ENCODE measurements around the gene PGM3.

PGM3 gene

DNA sequence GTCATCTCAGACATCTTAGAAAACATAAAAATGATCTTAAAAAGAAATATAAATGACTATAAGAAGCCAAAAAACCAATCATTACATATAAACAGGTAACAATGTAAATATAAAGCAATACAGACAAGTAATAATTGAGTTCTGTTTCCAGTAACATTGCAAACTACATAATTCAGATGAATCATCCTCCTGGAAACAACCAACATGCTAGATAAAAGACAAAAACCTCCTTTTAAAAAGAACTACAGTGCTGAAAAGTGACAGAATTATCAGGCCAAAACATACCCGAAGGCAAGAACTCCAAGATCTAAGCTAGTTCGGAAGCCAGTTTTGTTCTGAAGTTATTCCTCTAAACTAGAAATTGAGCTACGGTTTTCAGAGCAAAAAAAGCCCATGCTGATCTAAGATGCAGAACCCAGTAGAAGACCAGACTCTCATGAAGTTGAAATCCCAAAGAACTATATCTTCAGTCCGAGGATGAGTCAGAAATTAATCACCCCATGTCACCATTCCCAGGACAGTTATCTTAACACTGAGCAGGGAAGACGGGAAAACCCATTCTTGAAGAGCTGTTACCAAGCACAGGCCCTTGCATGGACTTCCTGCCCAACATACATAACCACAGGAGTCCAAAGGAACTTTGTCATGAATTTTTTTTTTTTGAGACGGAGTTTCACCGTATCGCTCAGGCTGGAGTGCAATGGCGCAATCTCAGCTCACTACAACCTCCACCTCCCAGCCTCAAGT, 9.8 kb downstream of the PGM3 start:
- peak in 1 of 51 donors; percentile 8 for DNase-seq

DNA sequence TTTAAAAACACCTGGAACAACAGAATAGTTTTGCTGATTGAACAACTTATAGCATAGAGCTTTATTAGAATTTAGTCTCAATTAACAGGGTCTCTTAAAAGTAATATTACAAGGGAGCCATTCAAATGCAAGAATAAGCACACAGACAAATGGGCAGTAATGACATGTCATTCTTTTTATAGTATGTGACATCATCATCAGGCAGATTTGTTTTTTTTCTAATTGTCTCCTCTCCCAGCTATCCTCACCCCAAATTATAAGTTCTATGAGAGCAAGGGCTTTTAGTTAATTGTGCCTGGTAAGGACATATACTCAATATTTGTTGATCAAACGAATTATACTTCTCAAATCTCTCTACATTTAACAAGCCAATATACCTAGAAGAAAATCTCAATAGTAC, 11.0 kb downstream of the PGM3 start:
- no peak for DNase-seq

DNA sequence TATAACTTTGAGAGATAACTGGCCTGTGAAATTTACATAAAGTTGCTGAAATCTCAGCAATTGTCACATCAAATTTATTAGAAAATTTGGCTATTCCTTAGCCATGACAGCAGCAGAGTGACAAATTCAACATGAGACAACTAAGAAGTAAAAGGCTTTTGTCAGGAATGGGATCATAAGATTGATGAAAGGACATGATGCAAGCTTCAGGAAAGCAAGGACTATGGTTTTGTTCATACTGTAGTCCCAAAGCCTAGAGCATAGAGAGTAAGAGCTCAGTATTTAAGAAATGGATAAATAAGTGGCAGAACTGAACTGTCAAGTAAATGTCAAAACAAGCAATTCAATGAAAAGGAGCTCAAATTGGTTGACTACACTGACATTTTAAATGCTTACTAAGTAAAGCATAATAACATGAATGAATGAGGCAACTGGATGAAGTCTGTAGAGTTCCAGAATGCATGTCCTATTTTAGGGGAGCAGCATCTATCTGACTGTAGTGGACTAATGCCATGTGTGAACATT, 12.6 kb downstream of the PGM3 start:
- no peak for DNase-seq

DNA sequence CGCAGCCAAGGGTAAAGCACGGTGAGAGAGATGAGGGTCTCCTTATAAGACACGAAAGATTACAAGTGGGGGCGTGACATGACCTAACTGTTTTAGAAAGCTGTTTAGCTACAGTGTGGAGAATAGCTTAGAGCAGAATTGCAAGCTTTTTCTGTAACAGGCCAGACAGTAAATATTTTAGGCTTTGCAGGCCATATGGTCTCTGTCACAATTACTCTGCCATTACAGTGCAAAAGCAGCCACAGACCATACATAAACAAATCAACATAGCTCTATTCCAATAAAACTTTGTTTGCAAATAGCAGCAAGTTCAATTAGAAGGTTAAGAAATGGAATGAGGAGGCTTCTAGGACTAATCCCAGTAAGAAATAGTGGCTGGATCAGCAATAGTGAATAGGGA, 16.8 kb downstream of the PGM3 start:
- DNase-seq: no peak

DNA sequence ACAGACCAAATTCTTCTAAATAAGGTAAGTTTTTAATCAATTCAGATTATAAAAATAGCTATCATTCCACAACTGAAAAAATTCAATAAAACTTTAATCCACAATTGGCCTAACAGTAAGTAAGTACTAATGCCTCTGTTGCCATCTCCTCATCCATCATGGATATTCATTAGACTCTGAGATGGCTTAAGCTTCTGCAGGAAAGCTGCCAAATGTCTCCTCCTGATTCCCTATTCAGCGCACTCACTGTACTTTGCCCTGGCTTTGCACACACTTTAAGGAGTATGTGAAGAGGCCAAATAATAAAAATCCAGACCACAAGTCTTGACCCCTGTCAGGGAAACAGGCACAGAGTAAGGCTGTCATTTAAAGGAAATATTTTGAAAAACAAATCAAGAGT, 23.6 kb downstream of the PGM3 start:
- peak in 1 of 51 donors; percentile 16 for DNase-seq

DNA sequence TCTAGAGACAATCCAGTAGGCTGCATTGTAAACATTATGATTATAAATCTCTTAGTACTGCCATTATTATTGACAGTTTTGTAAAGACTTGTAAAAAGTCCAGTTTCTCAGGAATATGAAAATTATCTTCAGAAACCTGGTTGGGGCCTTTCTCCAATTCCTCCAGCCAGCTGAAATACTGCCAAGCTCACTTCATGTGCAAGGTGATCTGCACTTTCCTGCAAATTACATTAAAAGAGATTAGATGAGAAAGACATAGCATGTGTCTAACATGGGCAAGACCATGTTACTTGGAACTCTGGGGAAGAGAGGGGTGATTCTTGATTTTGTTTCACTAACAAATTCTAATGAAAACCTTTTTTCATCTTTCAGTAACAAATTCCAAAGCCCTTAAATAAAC, 24.0 kb downstream of the PGM3 start:
- no peak for DNase-seq

DNA sequence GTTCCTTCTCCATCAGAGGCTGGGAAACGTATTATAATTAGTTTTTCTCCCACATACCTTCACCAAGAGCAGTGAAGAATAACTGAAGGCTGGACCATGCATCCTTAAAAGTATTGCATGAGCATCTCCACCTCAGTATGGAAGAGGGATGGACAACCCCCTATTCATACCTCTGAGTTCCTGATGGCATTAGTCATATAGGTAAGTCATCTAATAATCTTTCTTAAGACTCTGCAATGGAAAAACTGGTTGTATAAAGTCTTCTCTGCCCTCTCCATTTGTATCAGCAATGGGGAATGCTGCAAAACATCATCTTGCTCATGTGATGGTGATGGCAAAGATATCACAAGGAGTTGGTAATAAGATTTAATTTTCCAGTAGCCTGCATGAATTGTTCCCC, 24.5 kb downstream of the PGM3 start:
- no peak for DNase-seq

DNA sequence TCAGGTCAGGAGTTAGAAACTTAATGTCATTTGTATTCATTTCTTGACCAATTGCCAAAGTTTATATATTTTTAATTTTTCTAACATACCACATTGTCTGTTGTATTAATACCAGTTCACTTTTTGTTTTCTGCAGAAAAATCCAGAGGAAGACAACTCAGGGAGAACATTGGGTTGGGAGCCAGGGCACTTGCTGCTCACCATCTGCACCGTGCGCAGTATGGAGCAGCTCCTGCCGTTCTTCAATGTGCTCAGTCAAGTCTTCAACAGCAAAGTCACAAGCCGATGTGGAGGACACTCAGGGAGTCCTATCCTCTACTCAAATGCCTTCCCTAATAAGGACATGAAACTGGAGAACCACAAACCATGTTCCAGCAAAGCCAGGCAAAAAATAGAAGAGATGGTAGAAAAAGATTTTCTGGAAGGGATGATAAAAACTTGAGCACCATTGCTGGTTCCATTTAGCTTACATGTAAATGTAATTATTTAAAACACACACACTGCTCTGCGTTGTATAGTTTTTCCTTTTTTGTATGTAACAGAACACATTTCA, 25.3 kb downstream of the PGM3 start:
- DNase-seq: no peak

DNA sequence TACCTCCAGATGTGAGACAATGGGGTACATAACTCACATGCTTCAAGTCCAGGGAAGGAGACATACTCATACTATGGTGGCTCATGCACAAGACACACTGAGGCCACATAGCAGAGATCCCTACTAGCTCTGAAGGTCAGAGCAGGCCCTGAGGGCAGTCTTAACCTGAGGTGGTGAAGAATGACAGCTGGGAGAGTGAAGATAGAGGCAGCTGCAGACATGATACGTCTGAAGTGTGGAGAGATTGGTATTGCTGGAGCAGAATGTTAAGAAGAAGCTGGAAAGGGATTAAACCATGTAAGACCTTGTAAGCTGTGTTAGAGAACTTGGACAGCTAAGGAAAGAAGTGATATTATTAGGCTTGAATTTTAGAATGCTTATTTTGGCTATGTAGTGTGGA, 32.9 kb downstream of the PGM3 start:
- no peak for DNase-seq

DNA sequence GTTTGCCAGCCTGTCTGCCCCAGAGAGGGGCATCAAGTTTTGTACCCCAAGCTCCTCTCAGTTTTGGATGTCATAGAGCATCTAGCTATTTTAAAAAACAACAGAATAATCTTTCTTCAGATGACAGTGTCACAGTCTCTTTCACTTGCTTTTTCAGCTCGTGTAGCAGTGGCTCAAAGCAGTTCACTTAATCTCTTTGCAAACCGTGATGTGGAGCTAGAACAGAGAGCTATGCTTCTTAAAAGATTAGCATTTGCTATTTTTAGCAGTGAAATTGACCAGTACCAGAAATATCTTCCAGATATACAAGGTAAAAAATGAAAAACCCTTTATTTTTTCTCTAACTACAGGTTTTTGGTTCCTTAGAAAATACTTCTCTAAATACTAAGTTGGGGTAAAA, 37.3 kb downstream of the PGM3 start:
- no peak for DNase-seq

DNA sequence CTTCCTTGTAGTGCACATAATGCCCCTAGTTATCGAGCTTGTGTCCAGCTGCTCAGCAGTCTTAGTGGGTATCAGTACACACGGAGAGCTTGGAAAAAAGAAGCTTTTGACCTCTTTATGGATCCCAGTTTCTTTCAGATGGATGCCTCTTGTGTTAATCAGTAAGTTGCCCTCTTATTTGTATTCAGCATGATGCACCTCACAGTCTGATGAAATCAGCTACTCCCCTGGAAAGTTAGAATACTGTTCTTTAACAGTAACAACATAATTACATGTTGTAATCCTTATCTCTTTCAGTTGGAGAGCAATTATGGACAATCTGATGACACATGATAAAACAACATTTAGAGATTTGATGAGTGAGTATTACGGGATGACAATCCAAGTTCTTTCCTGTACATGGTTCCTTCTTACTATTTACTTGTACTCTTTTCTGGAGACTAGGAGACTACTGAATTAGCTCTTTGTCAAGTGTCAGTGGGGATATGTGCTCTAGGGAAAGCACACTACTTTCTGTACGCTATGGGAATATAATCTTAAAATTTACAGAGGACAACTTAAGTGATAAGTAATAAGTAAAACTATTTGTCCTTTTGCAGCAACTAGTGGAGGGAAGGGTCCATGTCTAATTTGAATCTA, 39.1 kb downstream of the PGM3 start:
- no peak for DNase-seq

DNA sequence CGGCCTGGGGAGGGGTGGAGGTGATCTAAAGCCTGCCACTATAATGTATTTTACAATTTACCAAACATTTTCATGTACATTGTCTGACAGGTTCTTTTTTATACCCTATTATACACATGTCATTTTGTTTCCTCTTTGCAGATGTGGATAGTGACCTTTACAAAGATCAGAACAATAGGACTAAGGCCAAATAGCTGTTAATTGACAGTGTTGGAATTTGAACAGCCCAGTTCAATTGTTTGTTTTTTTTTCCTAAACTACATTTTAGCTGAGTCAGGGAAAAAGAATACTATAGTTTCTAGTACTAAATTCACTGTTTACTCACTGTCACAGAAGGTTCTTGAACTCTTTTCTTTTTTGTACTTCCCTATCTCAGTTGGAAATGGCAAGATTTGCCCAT, 40.2 kb downstream of the PGM3 start:
- DNase-seq: no peak

DNA sequence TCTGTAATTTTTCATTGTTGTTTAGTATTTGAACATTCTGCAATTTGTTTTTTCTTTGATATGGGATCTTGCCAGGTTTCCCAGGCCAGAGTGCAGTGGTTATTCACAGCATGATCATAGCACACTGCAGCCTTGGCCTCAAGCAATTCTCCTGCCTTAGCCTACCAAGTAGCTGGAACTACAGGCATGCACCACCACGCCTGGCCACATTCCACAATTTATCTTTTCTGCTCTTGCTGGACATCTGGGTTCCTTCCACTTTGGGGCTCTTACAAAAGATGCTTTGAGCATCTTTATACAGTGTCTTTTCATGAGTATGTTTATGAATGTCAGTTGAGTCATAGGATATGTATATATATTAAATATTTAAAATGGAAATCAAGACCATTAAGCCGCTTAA, 42.0 kb downstream of the PGM3 start:
- DNase-seq: no peak

DNA sequence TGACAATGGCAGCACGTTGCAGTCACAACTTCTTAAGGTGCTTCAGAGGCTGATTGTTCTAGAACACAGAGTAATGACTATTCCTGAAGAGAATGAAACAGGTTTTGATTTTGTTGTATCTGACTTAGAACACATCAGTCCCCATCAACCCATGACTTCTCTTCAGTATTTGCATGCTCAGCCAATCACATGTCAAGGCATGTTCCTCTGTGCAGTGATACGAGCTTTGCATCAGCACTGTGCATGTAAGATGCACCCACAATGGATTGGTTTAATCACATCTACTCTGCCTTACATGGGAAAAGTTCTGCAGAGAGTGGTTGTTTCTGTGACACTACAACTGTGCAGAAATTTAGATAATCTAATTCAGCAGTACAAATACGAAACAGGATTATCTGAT, 54.3 kb downstream of the PGM3 start:
- no peak for DNase-seq

DNA sequence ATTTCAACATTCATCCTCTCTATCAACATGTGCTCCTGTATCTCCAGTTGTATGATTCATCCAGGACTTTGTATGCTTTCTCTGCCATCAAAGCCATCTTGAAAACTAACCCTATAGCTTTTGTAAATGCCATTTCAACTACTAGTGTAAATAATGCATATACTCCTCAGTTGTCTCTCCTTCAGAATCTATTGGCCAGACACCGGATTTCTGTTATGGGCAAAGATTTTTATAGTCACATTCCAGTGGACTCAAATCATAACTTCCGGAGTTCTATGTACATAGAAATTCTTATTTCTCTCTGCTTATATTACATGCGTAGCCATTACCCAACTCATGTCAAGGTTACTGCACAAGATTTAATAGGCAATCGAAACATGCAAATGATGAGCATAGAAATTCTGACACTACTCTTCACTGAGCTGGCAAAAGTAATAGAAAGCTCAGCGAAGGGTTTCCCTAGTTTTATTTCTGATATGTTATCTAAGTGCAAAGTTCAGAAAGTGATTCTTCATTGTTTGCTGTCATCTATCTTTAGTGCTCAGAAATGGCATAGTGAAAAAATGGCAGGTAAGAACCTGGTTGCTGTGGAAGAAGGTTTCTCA, 54.8 kb downstream of the PGM3 start:
- no peak for DNase-seq

DNA sequence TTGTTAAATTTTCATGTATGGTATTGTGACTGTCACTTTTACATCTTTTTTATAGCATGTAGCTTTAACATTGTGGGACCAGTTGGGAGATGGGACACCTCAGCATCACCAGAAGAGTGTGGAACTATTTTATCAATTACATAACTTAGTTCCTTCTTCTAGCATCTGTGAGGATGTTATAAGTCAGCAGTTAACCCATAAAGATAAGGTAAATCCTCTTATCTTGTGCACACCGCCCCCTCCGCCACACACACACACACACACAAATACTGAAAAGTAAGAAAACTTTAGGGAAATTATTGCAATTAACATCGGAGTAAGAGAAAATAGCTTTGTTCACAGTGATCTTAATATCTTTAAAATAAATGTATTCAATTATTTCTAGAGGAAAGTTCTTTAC, 60.9 kb downstream of the PGM3 start:
- DNase-seq: no peak

DNA sequence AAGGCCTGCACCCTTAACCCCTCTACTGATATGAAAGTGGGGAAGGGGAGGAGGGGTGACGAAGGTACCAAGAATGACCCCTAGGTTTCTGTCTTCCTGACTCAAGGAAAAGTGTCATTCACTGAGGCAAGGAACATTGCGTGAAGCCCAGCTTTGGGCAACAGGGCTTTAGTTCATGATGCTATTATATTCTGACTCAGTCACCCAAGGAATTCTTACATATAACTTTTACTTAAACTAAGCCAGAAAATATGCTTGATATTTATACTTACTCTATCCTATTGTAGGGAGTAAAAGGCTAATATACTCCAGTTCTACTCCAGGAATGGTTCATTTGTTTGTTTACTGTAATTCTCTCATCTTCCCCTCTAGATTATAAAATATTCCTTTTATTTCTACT, 65.1 kb downstream of the PGM3 start:
- no peak for DNase-seq

DNA sequence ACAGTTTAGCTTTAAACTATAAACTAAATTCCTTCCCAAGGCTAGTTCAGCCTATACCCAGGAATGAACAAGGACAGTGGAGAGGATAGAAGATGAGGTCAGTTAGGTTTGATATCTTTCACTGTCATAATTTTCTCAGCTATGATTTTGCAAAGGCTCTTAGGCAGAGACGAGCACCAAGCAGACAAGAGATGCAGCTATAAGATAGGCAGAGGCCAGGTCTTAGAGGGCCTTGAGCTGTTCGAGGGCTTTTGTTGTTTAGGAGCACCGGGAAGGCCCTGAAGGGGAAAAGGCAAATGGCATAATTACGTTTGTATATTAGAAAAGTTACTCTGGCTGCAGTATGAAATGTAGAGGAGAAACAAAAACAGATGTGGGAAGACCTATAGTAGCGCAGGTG, 65.8 kb downstream of the PGM3 start:
- no peak for DNase-seq

DNA sequence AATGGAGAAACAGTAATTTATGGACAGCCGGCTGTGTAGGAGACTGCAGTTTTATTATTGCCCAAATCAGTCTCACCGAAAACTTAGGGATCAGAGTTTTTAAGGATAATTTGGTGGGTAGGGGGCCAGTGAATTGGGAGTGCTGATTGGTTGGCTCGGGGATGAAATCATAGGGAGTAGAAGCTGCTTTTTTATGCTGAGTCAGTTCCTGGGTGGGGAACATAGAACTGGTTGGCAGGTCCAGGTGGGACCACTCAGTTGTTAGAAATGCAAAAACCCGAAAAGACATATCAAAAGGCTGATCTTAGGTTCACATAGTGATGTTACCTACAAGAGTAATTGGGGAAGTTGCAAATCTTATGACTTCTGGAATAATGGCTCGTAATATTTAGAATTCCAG, 66.3 kb downstream of the PGM3 start:
- no peak for DNase-seq

DNA sequence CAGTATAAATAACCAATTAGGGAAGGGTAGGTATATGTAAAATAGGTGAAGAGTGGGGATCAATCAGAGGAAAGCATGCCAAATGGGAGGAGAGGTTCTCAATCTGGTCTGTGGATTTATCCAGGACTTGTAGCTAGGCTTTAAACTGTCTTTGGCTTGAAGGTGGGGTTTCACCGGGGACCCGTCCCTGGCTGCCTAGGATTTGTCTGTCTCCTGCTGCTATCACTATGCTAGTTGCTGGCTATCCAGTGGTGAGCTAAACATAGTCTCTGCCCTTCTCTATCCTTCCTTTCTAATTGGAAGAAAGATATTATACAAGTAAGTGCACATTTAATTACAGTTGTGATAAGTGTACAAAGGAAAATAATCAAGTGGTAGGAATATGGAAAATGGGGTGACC, 66.8 kb downstream of the PGM3 start:
- DNase-seq: no peak

DNA sequence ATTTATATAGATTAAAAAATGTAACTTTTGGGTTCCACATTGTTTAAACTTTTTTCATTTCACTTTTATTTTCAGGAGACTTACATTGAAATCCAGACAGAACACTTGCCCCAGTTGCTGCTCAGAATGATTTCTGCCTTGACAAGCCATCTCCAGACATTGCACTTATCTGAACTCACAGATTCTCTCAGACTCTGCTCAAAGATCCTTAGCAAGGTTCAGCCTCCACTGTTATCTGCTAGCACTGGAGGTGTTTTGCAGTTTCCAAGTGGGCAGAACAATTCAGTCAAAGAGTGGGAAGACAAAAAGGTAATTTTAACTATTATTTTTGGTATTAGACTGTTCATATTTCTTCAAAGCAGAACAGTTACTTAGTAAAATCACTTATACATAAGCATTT, 67.6 kb downstream of the PGM3 start:
- DNase-seq: peak in 1 of 51 donors; percentile 23

DNA sequence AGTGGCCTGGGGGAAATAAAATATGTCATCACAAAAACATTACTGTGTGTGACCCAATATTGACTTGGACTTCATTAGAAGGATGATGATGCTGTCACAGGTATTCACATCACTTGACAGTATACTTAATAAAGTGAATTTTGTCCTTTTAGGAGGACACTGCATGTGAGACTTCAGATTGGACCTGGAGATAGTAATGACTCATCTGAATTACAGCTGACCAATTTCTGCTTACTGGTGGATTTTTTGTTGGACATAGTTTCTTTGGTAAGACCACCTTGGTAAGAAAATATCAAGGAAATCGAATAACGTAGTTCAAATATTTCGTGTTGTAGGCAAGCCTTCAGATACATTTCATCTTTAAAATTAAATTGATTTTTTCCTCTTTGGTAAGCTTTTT, 68.5 kb downstream of the PGM3 start:
- DNase-seq: no peak

Data from hypothalamus (tissue), 51 donors.